GM19043 (cell line): ENCODE data around the gene DDX4.

ENCODE experiments used
- ATAC-seq: cut with Tn5 transposase; IDR thresholded peaks from one replicate; pipeline ENCODE4 v1.9.1; 2021; ENCODE audit warnings: low read depth; ENCODE audit not compliant: unreplicated experiment

DDX4 gene

GRCh38 chr5:55860709-55861108 lies 122.8 kb downstream of the DDX4 start:
- ATAC-seq, result no peak

- ATAC-seq, result no peak
Observed at GRCh38 chr5:55864606-55865541, 127.0 kb downstream of the DDX4 start.

DNA sequence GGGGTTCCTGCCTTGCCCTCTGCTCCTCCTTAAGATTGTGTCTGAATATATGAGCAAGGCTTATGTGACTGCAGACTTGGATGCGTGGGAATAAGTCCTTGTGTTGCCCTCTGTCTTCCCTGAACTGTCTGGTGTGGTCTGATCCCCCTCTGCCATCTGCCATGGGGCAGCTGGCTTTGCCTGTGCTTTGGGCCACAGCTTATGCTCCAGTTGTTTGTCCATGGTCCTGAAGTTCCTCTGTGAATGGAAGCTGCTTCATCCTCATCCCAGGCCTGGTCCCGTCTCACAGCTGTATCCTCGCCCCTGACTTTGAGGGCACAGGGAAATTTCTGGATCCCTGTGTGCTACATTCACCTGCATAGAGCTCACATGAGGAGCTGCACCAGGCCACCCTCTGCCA lies 128.0 kb downstream of the DDX4 start:
- ATAC-seq, result no peak

DNA sequence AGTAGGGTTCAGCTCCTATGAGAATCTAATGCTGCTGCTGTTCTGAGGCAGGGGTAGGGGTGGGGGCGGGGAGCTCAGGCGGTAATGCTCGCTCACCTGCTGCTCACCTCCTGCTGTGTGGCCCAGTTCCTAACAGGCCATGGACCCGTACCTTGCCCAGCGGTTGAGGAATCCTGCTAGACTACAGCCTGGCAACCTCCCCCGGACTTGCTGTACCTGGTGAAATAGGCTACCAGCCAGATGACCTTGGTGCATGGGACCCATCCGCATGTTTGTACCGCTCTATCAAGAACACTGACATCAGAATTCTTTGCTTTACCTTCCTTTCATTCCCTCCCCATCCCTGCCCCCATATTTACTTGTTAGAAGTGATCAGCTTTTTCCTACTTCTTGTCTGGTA lies 128.6 kb downstream of the DDX4 start:
- ATAC-seq, result no peak
